IgD-negative memory B cell (primary cell): ENCODE data around the gene THADA. TPM values are rescaled to one million over a fixed set of nuclear protein-coding genes. Genes with fewer than 3 reads are reported as not detected.
"Not testable (repeated sequence)": the region's sequence is repeated elsewhere in the genome, so short reads cannot be mapped to it uniquely, and the experiment has no call there.

ENCODE experiments used
- H3K27ac Mint-ChIP-seq, 3 donors: one replicate each; pipeline ENCODE4 v1.8.0; 2020 to 2022; ENCODE audit warnings: mild to moderate bottlenecking in 3 of 3, mixed read lengths in 3 of 3, moderate library complexity in 1 of 3
- H3K27me3 Mint-ChIP-seq: one replicate; pipeline ENCODE4 v1.8.0; 2021; ENCODE audit warnings: mixed read lengths
- H3K36me3 Mint-ChIP-seq: one replicate; pipeline ENCODE4 v1.8.0; 2020; ENCODE audit warnings: mild to moderate bottlenecking, mixed read lengths
- H3K4me1 Mint-ChIP-seq, 3 donors: one replicate each; pipeline ENCODE4 v1.8.0; 2020 to 2022; ENCODE audit warnings: mixed read lengths in 3 of 3, mild to moderate bottlenecking in 1 of 3
- H3K4me3 Mint-ChIP-seq, 4 donors: one replicate each; pipeline ENCODE4 v1.8.0; 2020 to 2022; ENCODE audit warnings: mild to moderate bottlenecking in 4 of 4, mixed read lengths in 4 of 4, moderate library complexity in 3 of 4
- H3K9me3 Mint-ChIP-seq, 3 donors: one replicate each; pipeline ENCODE4 v1.8.0; 2020 to 2021; ENCODE audit warnings: mixed read lengths in 3 of 3, mild to moderate bottlenecking in 1 of 3
- polyA plus RNA-seq: library from polyadenylated mRNA; unstranded; fragments of 300-500 nt; fragmentation: Illumina TruSeq; gene quantifications from one replicate; pipeline ENCODE4 v1.2.3, GENCODE V29; 2021

Gene THADA
- polyA plus RNA-seq, 1 donor from 2014 or later: 13.7 TPM

GRCh38 chr2:43293744-43294695 lies 301.8 kb downstream of the THADA start:
- Mint-ChIP-seq H3K9me3 (peaks cover 0 to 3% (median 1%) of the 10 kb centered on the region in 3 donors), H3K27ac (no peak overlapping the region), H3K4me1 (peaks cover 2 to 4% (median 3%) of the 10 kb centered on the region in 3 donors), H3K4me3 (no peak overlapping the region), H3K36me3 (peaks cover 25% of the 10 kb centered on the region), H3K27me3 (no peaks in the 10 kb centered on the region)

- peaks cover 1 to 3% (median 1%) of the 10 kb centered on the region in 3 donors for H3K9me3 Mint-ChIP-seq
- H3K27ac Mint-ChIP-seq: no peak overlapping the region
- H3K36me3 Mint-ChIP-seq: peaks cover 28% of the 10 kb centered on the region
These were observed 302.7 kb downstream of the THADA start for GRCh38 chr2:43292851-43293743.

GRCh38 chr2:43292297-43292696 lies 303.5 kb downstream of the THADA start:
- Mint-ChIP-seq H3K27ac (no peak overlapping the region), H3K4me1 (peaks cover 2 to 4% (median 3%) of the 10 kb centered on the region in 3 donors), H3K4me3 (no peak overlapping the region), H3K36me3 (peaks cover 33% of the 10 kb centered on the region), H3K9me3 (peaks cover 1 to 7% (median 1%) of the 10 kb centered on the region in 3 donors), H3K27me3 (no peaks in the 10 kb centered on the region)

More at GRCh38 chr2:43292851-43293743, 302.7 kb downstream of the THADA start:
- Mint-ChIP-seq H3K4me1 (peaks cover 2 to 4% (median 3%) of the 10 kb centered on the region in 3 donors), H3K4me3 (no peak overlapping the region), H3K27me3 (no peaks in the 10 kb centered on the region)

- Mint-ChIP-seq H3K27ac (peak overlapping the region in 1 of 3 donors; percentile 19), H3K9me3 (peaks cover 8 to 18% (median 13%) of the 10 kb centered on the region in 3 donors), H3K4me3 (no peak overlapping the region), H3K27me3 (no peaks in the 10 kb centered on the region), H3K36me3 (peaks cover 49% of the 10 kb centered on the region), H3K4me1 (peaks cover 0 to 3% (median 0%) of the 10 kb centered on the region in 3 donors)
These were observed 306.5 kb downstream of the THADA start for GRCh38 chr2:43289331-43289730.

GRCh38 chr2:43288417-43289305 lies 307.2 kb downstream of the THADA start:
- H3K27ac Mint-ChIP-seq: no peak overlapping the region
- no peak overlapping the region for H3K4me3 Mint-ChIP-seq
- peaks cover 54% of the 10 kb centered on the region for H3K36me3 Mint-ChIP-seq
- H3K4me1 Mint-ChIP-seq: peaks cover 0 to under 1% (median 0%) of the 10 kb centered on the region in 3 donors
- peaks cover 11 to 21% (median 13%) of the 10 kb centered on the region in 3 donors for H3K9me3 Mint-ChIP-seq
- no peaks in the 10 kb centered on the region for H3K27me3 Mint-ChIP-seq

GRCh38 chr2:43285987-43286386 lies 309.9 kb downstream of the THADA start:
- no peaks in the 10 kb centered on the region for H3K4me1 Mint-ChIP-seq
- peaks cover 13 to 26% (median 18%) of the 10 kb centered on the region in 3 donors for H3K9me3 Mint-ChIP-seq
- H3K4me3 Mint-ChIP-seq: peak overlapping the region in 2 of 4 donors; percentile 7 to 9
- no peak overlapping the region for H3K27ac Mint-ChIP-seq
- H3K27me3 Mint-ChIP-seq: no peaks in the 10 kb centered on the region
- peaks cover 61% of the 10 kb centered on the region for H3K36me3 Mint-ChIP-seq

GRCh38 chr2:43284967-43285366 lies 310.9 kb downstream of the THADA start:
- H3K4me3 Mint-ChIP-seq: peak overlapping the region in 1 of 4 donors; percentile 57
- peaks cover 12 to 23% (median 18%) of the 10 kb centered on the region in 3 donors for H3K9me3 Mint-ChIP-seq
- H3K36me3 Mint-ChIP-seq: peaks cover 58% of the 10 kb centered on the region
- no peaks in the 10 kb centered on the region for H3K4me1 Mint-ChIP-seq
- peak overlapping the region in 1 of 3 donors; percentile 39 for H3K27ac Mint-ChIP-seq
- H3K27me3 Mint-ChIP-seq: no peaks in the 10 kb centered on the region

GRCh38 chr2:43284347-43284746 lies 311.5 kb downstream of the THADA start:
- peaks cover 12 to 23% (median 18%) of the 10 kb centered on the region in 3 donors for H3K9me3 Mint-ChIP-seq
- peaks cover 58% of the 10 kb centered on the region for H3K36me3 Mint-ChIP-seq
- not testable (repeated sequence) for H3K27me3 Mint-ChIP-seq

GRCh38 chr2:43280994-43281393 lies 314.8 kb downstream of the THADA start:
- no peaks in the 10 kb centered on the region for H3K4me1 Mint-ChIP-seq
- no peak overlapping the region for H3K27ac Mint-ChIP-seq
- peaks cover 35% of the 10 kb centered on the region for H3K36me3 Mint-ChIP-seq
- H3K27me3 Mint-ChIP-seq: no peaks in the 10 kb centered on the region
- H3K4me3 Mint-ChIP-seq: no peak overlapping the region
- H3K9me3 Mint-ChIP-seq: peaks cover 8 to 15% (median 13%) of the 10 kb centered on the region in 3 donors

More at GRCh38 chr2:43284347-43284746, 311.5 kb downstream of the THADA start:
- not testable (repeated sequence) for H3K27ac Mint-ChIP-seq, H3K4me3 Mint-ChIP-seq, H3K4me1 Mint-ChIP-seq

GRCh38 chr2:43279317-43279840 lies 316.5 kb downstream of the THADA start:
- peaks cover 27% of the 10 kb centered on the region for H3K36me3 Mint-ChIP-seq

GRCh38 chr2:43278564-43279220 lies 317.1 kb downstream of the THADA start:
- H3K9me3 Mint-ChIP-seq: peaks cover 0 to 7% (median 5%) of the 10 kb centered on the region in 3 donors
- peak overlapping the region in 2 of 3 donors; percentile 76 to 77 for H3K27ac Mint-ChIP-seq

More at GRCh38 chr2:43279317-43279840, 316.5 kb downstream of the THADA start:
- Mint-ChIP-seq H3K9me3 (peaks cover 0 to 10% (median 8%) of the 10 kb centered on the region in 3 donors), H3K27ac (peak overlapping the region in 2 of 3 donors; percentile 76 to 77), H3K4me1 (no peaks in the 10 kb centered on the region), H3K4me3 (no peak overlapping the region), H3K27me3 (no peaks in the 10 kb centered on the region)

GRCh38 chr2:43276962-43277391 lies 318.9 kb downstream of the THADA start:
- no peaks in the 10 kb centered on the region for H3K4me1 Mint-ChIP-seq
- no peaks in the 10 kb centered on the region for H3K9me3 Mint-ChIP-seq
- H3K36me3 Mint-ChIP-seq: peaks cover 14% of the 10 kb centered on the region
- no peaks in the 10 kb centered on the region for H3K27me3 Mint-ChIP-seq
- H3K4me3 Mint-ChIP-seq: no peak overlapping the region
- peak overlapping the region in 1 of 3 donors; percentile 89 for H3K27ac Mint-ChIP-seq

More at GRCh38 chr2:43278564-43279220, 317.1 kb downstream of the THADA start:
- H3K27me3 Mint-ChIP-seq: no peaks in the 10 kb centered on the region
- peaks cover 22% of the 10 kb centered on the region for H3K36me3 Mint-ChIP-seq
- no peaks in the 10 kb centered on the region for H3K4me1 Mint-ChIP-seq
- H3K4me3 Mint-ChIP-seq: no peak overlapping the region

- Mint-ChIP-seq H3K27ac (peak overlapping the region in 1 of 3 donors; percentile 89), H3K9me3 (no peaks in the 10 kb centered on the region), H3K4me3 (no peak overlapping the region), H3K4me1 (no peaks in the 10 kb centered on the region), H3K36me3 (peaks cover 11% of the 10 kb centered on the region), H3K27me3 (no peaks in the 10 kb centered on the region)
These were observed 319.4 kb downstream of the THADA start for GRCh38 chr2:43276266-43276941.
